HEK293 (cell line): ENCODE measurements around the gene LIMK1.

ENCODE experiments used
- CTCF ChIA-PET: fragments of 350-600 bp; formaldehyde crosslinking; extraction: SDS; loops from one replicate; lab custom pipeline; 2021; ENCODE audit warnings: antibody characterized with exemption; lab: Yijun Ruan, JAX
- POLR2A ChIA-PET: fragments of 300-600 bp; formaldehyde crosslinking; extraction: SDS; loops from one replicate; lab custom pipeline; 2020; ENCODE audit warnings: antibody characterized with exemption, inconsistent platforms; lab: Yijun Ruan, JAX
- H3K27ac ChIP-seq: fragments of 200-500 bp; sonication (Bioruptor generic); 2 replicates; pipeline ENCODE4 v1.5.1; 2014; ENCODE audit warnings: low read depth, low read length, control low read depth, inconsistent platforms; ENCODE audit errors: extremely low read depth
- H3K36me3 ChIP-seq, 2 experiments: fragments of 200-500 bp in 1 of 2; sonication (Bioruptor generic) in 1 of 2; 1 replicate in 1 of 2; 2 replicates in 1 of 2; pipeline ENCODE4 v1.5.1; 2014 to 2017; ENCODE audit warnings: inconsistent platforms in 2 of 2, low read length in 2 of 2; ENCODE audit not compliant: control insufficient read depth in 2 of 2, insufficient read depth in 1 of 2
- H3K4me1 ChIP-seq: fragments of 200-500 bp; sonication (Bioruptor generic); 2 replicates; pipeline ENCODE4 v1.5.1; 2014; ENCODE audit warnings: mild to moderate bottlenecking, low read length, inconsistent platforms; ENCODE audit not compliant: control insufficient read depth, insufficient read depth
- H3K4me3 ChIP-seq: 2 replicates; pipeline ENCODE4 v1.5.1; 2011; ENCODE audit warnings: low read depth, mild to moderate bottlenecking, control low read depth, low read length, moderate library complexity
- H3K9me3 ChIP-seq: fragments of 200-500 bp; sonication (Bioruptor generic); 2 replicates; pipeline ENCODE4 v1.5.1; 2014; ENCODE audit warnings: low read depth, low read length, inconsistent platforms; ENCODE audit not compliant: control insufficient read depth, insufficient read depth
- GLIS1 ChIP-seq: fragments of 450-650 bp; formaldehyde crosslinking; IDR thresholded peaks from 2 replicates; pipeline ENCODE4 v1.5.1; 2016; ENCODE audit warnings: missing biosample characterization, missing genetic modification characterization
- HOXD13 ChIP-seq: sonication (generic); formaldehyde crosslinking; IDR thresholded peaks from 2 replicates; pipeline ENCODE4 v1.8.0; 2022; ENCODE audit warnings: missing genetic modification reagents, borderline replicate concordance
- KLF8 ChIP-seq: fragments of 450-650 bp; formaldehyde crosslinking; IDR thresholded peaks from 2 replicates; pipeline ENCODE4 v1.5.1; 2016; ENCODE audit warnings: missing biosample characterization, missing genetic modification characterization
- MYNN ChIP-seq: fragments of 450-650 bp; formaldehyde crosslinking; IDR thresholded peaks from 2 replicates; pipeline ENCODE4 v1.5.1; 2016; ENCODE audit warnings: missing biosample characterization, missing genetic modification characterization, borderline replicate concordance
- OSR2 ChIP-seq: fragments of 450-650 bp; formaldehyde crosslinking; IDR thresholded peaks from 2 replicates; pipeline ENCODE4 v1.5.1; 2016; ENCODE audit warnings: missing biosample characterization, missing genetic modification characterization
- PRDM1 ChIP-seq: fragments of 450-650 bp; formaldehyde crosslinking; IDR thresholded peaks from 2 replicates; pipeline ENCODE4; 2016; ENCODE audit warnings: missing biosample characterization, missing genetic modification characterization
- SALL2 ChIP-seq: fragments of 450-650 bp; formaldehyde crosslinking; IDR thresholded peaks from 2 replicates; pipeline ENCODE4 v1.5.0; 2017; ENCODE audit warnings: missing biosample characterization, mild to moderate bottlenecking, missing genetic modification characterization, borderline replicate concordance
- SCRT2 ChIP-seq: fragments of 450-650 bp; formaldehyde crosslinking; IDR thresholded peaks from 2 replicates; pipeline ENCODE4 v1.5.1; 2016; ENCODE audit warnings: missing biosample characterization, missing genetic modification characterization
- SP3 ChIP-seq: fragments of 450-650 bp; formaldehyde crosslinking; IDR thresholded peaks from 2 replicates; pipeline ENCODE4 v1.5.1; 2016; ENCODE audit warnings: missing biosample characterization, missing genetic modification characterization
- YY2 ChIP-seq: fragments of 450-650 bp; formaldehyde crosslinking; IDR thresholded peaks from 2 replicates; pipeline ENCODE4 v1.5.1; 2016; ENCODE audit warnings: missing biosample characterization, missing genetic modification characterization
- ZBTB10 ChIP-seq: fragments of 450-650 bp; formaldehyde crosslinking; IDR thresholded peaks from 2 replicates; pipeline ENCODE4 v1.5.1; 2016; ENCODE audit warnings: missing biosample characterization, missing genetic modification characterization
- ZBTB21 ChIP-seq: fragments of 450-650 bp; formaldehyde crosslinking; IDR thresholded peaks from 2 replicates; pipeline ENCODE4 v1.5.1; 2017; ENCODE audit warnings: missing biosample characterization, missing genetic modification characterization
- ZBTB44 ChIP-seq: fragments of 450-650 bp; IDR thresholded peaks from 2 replicates; pipeline ENCODE4 v1.5.1; 2018; ENCODE audit warnings: missing biosample characterization, mild to moderate bottlenecking, missing genetic modification characterization
- ZBTB8A ChIP-seq: fragments of 450-650 bp; formaldehyde crosslinking; IDR thresholded peaks from 2 replicates; pipeline ENCODE4 v1.5.1; 2016; ENCODE audit warnings: missing biosample characterization, missing genetic modification characterization
- ZFP3 ChIP-seq: fragments of 450-650 bp; formaldehyde crosslinking; IDR thresholded peaks from 2 replicates; pipeline ENCODE4 v1.5.1; 2016; ENCODE audit warnings: low read depth, missing biosample characterization, missing genetic modification characterization
- ZNF140 ChIP-seq: fragments of 450-650 bp; formaldehyde crosslinking; IDR thresholded peaks from 2 replicates; pipeline ENCODE4 v1.5.1; 2016; ENCODE audit warnings: missing biosample characterization, missing genetic modification characterization
- ZNF146 ChIP-seq: fragments of 450-650 bp; formaldehyde crosslinking; IDR thresholded peaks from 2 replicates; pipeline ENCODE4 v1.5.1; 2016; ENCODE audit warnings: missing biosample characterization, missing genetic modification characterization
- ZNF174 ChIP-seq: fragments of 450-650 bp; formaldehyde crosslinking; IDR thresholded peaks from 2 replicates; pipeline ENCODE4 v1.5.0; 2017; ENCODE audit warnings: missing biosample characterization, mild to moderate bottlenecking, missing genetic modification characterization
- ZNF202 ChIP-seq: fragments of 450-650 bp; formaldehyde crosslinking; IDR thresholded peaks from 2 replicates; pipeline ENCODE4 v1.5.1; 2016; ENCODE audit warnings: missing biosample characterization, missing genetic modification characterization, borderline replicate concordance
- ZNF239 ChIP-seq: fragments of 450-650 bp; formaldehyde crosslinking; IDR thresholded peaks from 2 replicates; pipeline ENCODE4 v1.5.1; 2016; ENCODE audit warnings: missing biosample characterization, missing genetic modification characterization
- ZNF324 ChIP-seq: fragments of 450-650 bp; formaldehyde crosslinking; IDR thresholded peaks from 2 replicates; pipeline ENCODE4 v1.5.1; 2016; ENCODE audit warnings: missing biosample characterization, missing genetic modification characterization
- ZNF394 ChIP-seq: fragments of 450-650 bp; formaldehyde crosslinking; IDR thresholded peaks from 2 replicates; pipeline ENCODE4 v1.5.1; 2016; ENCODE audit warnings: missing biosample characterization, missing genetic modification characterization, mild to moderate bottlenecking, moderate library complexity, borderline replicate concordance
- ZNF404 ChIP-seq: fragments of 450-650 bp; formaldehyde crosslinking; IDR thresholded peaks from 2 replicates; pipeline ENCODE4 v1.5.1; 2017; ENCODE audit warnings: missing biosample characterization, missing genetic modification characterization
- ZNF433 ChIP-seq: fragments of 450-650 bp; formaldehyde crosslinking; IDR thresholded peaks from 2 replicates; pipeline ENCODE4 v1.5.1; 2016; ENCODE audit warnings: missing biosample characterization, missing genetic modification characterization, low read depth
- ZNF449 ChIP-seq: fragments of 450-650 bp; formaldehyde crosslinking; IDR thresholded peaks from 2 replicates; pipeline ENCODE4 v1.5.1; 2017; ENCODE audit warnings: missing biosample characterization, mild to moderate bottlenecking, missing genetic modification characterization, moderate library complexity
- ZNF513 ChIP-seq: fragments of 450-650 bp; IDR thresholded peaks from 2 replicates; pipeline ENCODE4 v1.5.1; 2018; ENCODE audit warnings: missing biosample characterization, missing genetic modification characterization
- ZNF561 ChIP-seq: fragments of 450-650 bp; IDR thresholded peaks from 2 replicates; pipeline ENCODE4 v1.5.1; 2018; ENCODE audit warnings: missing biosample characterization, missing genetic modification characterization, borderline replicate concordance
- ZNF596 ChIP-seq: fragments of 450-650 bp; IDR thresholded peaks from 2 replicates; pipeline ENCODE4 v1.5.0; 2018; ENCODE audit warnings: missing biosample characterization, mild to moderate bottlenecking, missing genetic modification characterization, moderate library complexity
- ZNF600 ChIP-seq: fragments of 450-650 bp; formaldehyde crosslinking; IDR thresholded peaks from 2 replicates; pipeline ENCODE4 v1.5.1; 2016; ENCODE audit warnings: missing biosample characterization, missing genetic modification characterization
- ZNF629 ChIP-seq: fragments of 450-650 bp; formaldehyde crosslinking; IDR thresholded peaks from 2 replicates; pipeline ENCODE4 v1.5.1; 2017; ENCODE audit warnings: missing biosample characterization, missing genetic modification characterization
- ZNF677 ChIP-seq: fragments of 450-650 bp; IDR thresholded peaks from 2 replicates; pipeline ENCODE4 v1.5.0; 2018; ENCODE audit warnings: missing biosample characterization, mild to moderate bottlenecking, missing genetic modification characterization, moderate library complexity
- ZNF792 ChIP-seq: fragments of 450-650 bp; formaldehyde crosslinking; IDR thresholded peaks from 2 replicates; pipeline ENCODE4 v1.5.1; 2016; ENCODE audit warnings: missing biosample characterization, missing genetic modification characterization
- ZSCAN16 ChIP-seq: fragments of 450-650 bp; formaldehyde crosslinking; IDR thresholded peaks from 2 replicates; pipeline ENCODE4 v1.5.1; 2016; ENCODE audit warnings: missing biosample characterization, missing genetic modification characterization
- ZSCAN30 ChIP-seq: fragments of 450-650 bp; IDR thresholded peaks from 2 replicates; pipeline ENCODE4 v1.5.1; 2018; ENCODE audit warnings: missing biosample characterization, mild to moderate bottlenecking, missing genetic modification characterization, moderate library complexity

The LIMK1 gene

GRCh38 chr7:74083117-74083876, at the start of gene LIMK1 (continued):
- no peak for TF ChIP-seq ZNF433
- TF ChIP-seq KLF8 (tag by site-specific recombination), result peak; percentile 39; the same call in 1 of the 2 replicates
- no peak for TF ChIP-seq ZNF561 (tag by site-specific recombination)
- no peak for TF ChIP-seq SCRT2 (tag by site-specific recombination)
- TF ChIP-seq ZNF202 (tag by site-specific recombination), result no peak
- TF ChIP-seq ZBTB8A (tag by site-specific recombination), result no peak
- no peak for TF ChIP-seq ZSCAN16 (tag by site-specific recombination)
- no peak for TF ChIP-seq ZBTB44
- TF ChIP-seq YY2 (tag by site-specific recombination), result no peak
- TF ChIP-seq ZNF146 (tag by site-specific recombination), result no peak
- TF ChIP-seq ZBTB21 (tag by site-specific recombination), result no peak
- TF ChIP-seq ZNF629 (tag by site-specific recombination), result no peak
- TF ChIP-seq MYNN (tag by site-specific recombination), result no peak
- TF ChIP-seq PRDM1, result no peak
- TF ChIP-seq ZNF394, result no peak
- TF ChIP-seq ZNF596 (tag by site-specific recombination), result no peak
- TF ChIP-seq SP3 (tag by site-specific recombination), result peak; percentile 52
- no peak for TF ChIP-seq ZNF404 (tag by site-specific recombination)
- 0 out of 2 replicates have a peak, but pooled peaks have one; percentile 42 for TF ChIP-seq ZSCAN30 (tag by site-specific recombination)
- no peak for TF ChIP-seq ZNF239
- no peak for TF ChIP-seq ZNF174 (tag by site-specific recombination)
- no peak for TF ChIP-seq ZNF449 (tag by site-specific recombination)
- no peak for TF ChIP-seq HOXD13
- TF ChIP-seq GLIS1, result peak; percentile 37; the same call in 1 of the 2 replicates

GRCh38 chr7:74037609-74038008, 46.0 kb upstream of the LIMK1 start:
- Histone ChIP-seq H3K9me3 (no peaks in the 10 kb centered on the region), H3K27ac (no peak overlapping the region), H3K4me1 (no peaks in the 10 kb centered on the region), H3K4me3 (no peak overlapping the region), H3K36me3 (no peaks in the 10 kb centered on the region)
- ChIA-PET POLR2A (no interaction called here), CTCF (interaction anchor here (0.9 to 2.7 kb wide), 3 partner anchors 11 to 31 kb away, joined by 3 to 11 read pairs (median 5); no protein-coding TSS in a partner anchor)
- TF ChIP-seq ZNF792, result no peak
- TF ChIP-seq ZBTB10, result no peak
- TF ChIP-seq ZNF513 (tag by site-specific recombination), result no peak
- no peak for TF ChIP-seq ZNF140
- no peak for TF ChIP-seq ZNF677
- no peak for TF ChIP-seq ZNF600
- TF ChIP-seq ZFP3 (tag by site-specific recombination), result no peak
- no peak for TF ChIP-seq SALL2 (tag by site-specific recombination)
- TF ChIP-seq ZNF324 (tag by site-specific recombination), result no peak
- no peak for TF ChIP-seq OSR2 (tag by site-specific recombination)
